HL-60 (cell line): Measurements from ENCODE around the gene JAK1.

Experiments
- DNase-seq, 2 experiments: peaks; one replicate each; pipeline ENCODE4 v3.0.0-alpha.2; 2010 to 2020; ENCODE audit warnings: low read depth in 1 of 2, low spot score in 1 of 2
- H3K27ac ChIP-seq: fragments of 250-450 bp; sonication (Bioruptor Pico); replicated peaks from 2 replicates; pipeline ENCODE4 v1.5.1; 2020; ENCODE audit warnings: mild to moderate bottlenecking, moderate library complexity
- H3K27me3 ChIP-seq: fragments of 250-450 bp; sonication (Bioruptor Pico); 2 replicates; pipeline ENCODE4 v1.5.1; 2021; ENCODE audit warnings: mild to moderate bottlenecking, moderate library complexity; ENCODE audit not compliant: insufficient read depth, poor library complexity, severe bottlenecking
- H3K4me3 ChIP-seq: replicated peaks from 2 replicates; pipeline ENCODE4 v1.5.1; 2011; ENCODE audit warnings: mild to moderate bottlenecking, control low read depth, low read length; ENCODE audit not compliant: insufficient read depth
- CTCF ChIP-seq: IDR thresholded peaks from one replicate; pipeline ENCODE4 v1.5.1; 2011; ENCODE audit warnings: low read length, control low read depth, inconsistent platforms; ENCODE audit not compliant: insufficient read depth
- GABPA ChIP-seq: IDR thresholded peaks from 2 replicates; pipeline ENCODE4 v1.6.1; 2012; ENCODE audit warnings: low read depth
- POLR2AphosphoS5 ChIP-seq: IDR thresholded peaks from 2 replicates; pipeline ENCODE4 v1.6.1; 2012; ENCODE audit warnings: low read depth
- REST ChIP-seq: IDR thresholded peaks from 2 replicates; pipeline ENCODE4 v1.6.1; 2012; ENCODE audit warnings: low read depth; ENCODE audit not compliant: insufficient replicate concordance
- SPI1 ChIP-seq: IDR thresholded peaks from 2 replicates; pipeline ENCODE4 v1.6.1; 2012; ENCODE audit warnings: low read depth, mild to moderate bottlenecking, borderline replicate concordance

Gene JAK1

GRCh38 chr1:64976361-64976760 is 10.0 kb upstream of the JAK1 start:
- TF ChIP-seq REST (no peak), CTCF (no peak), POLR2AphosphoS5 (no peak), SPI1 (no peak), GABPA (no peak)
- DNase-seq = no peak
- Histone ChIP-seq H3K4me3 (no peak overlapping the region), H3K27me3 (no peaks in the 10 kb centered on the region), H3K27ac (no peak overlapping the region)

- DNase-seq = no peak
- Histone ChIP-seq H3K27ac (no peak overlapping the region), H3K4me3 (no peak overlapping the region), H3K27me3 (no peaks in the 10 kb centered on the region)
- TF ChIP-seq REST = no peak
- no peak for TF ChIP-seq CTCF
- TF ChIP-seq POLR2AphosphoS5 = no peak
- TF ChIP-seq SPI1 = no peak
- no peak for TF ChIP-seq GABPA
Observed at GRCh38 chr1:64975740-64976139, 9.4 kb upstream of the JAK1 start.

- no peak for DNase-seq
- Histone ChIP-seq H3K4me3 (no peak overlapping the region), H3K27me3 (no peaks in the 10 kb centered on the region), H3K27ac (no peak overlapping the region)
- TF ChIP-seq CTCF (no peak), POLR2AphosphoS5 (no peak), SPI1 (no peak), REST (no peak), GABPA (no peak)
Observed at GRCh38 chr1:64975127-64975526, 8.8 kb upstream of the JAK1 start.
